Mammary epithelial cell (primary cell): ENCODE data around the gene NXPH4.

Experiments
- EZH2 ChIP-seq: IDR thresholded peaks from 2 replicates; pipeline ENCODE4 v1.6.1; 2012; ENCODE audit warnings: low read length, inconsistent platforms, borderline replicate concordance
- TF ChIP-seq, protein P1 (sequence below), 2 donors: IDR thresholded peaks in 1 of 2; conservative IDR thresholded peaks in 1 of 2; 2 replicates each; pipeline ENCODE4 v1.5.1; 2011 to 2012; ENCODE audit warnings: inconsistent platforms in 2 of 2, low read length in 2 of 2, mild to moderate bottlenecking in 2 of 2, control low read depth in 1 of 2, low read depth in 1 of 2; ENCODE audit not compliant: insufficient read depth in 1 of 2; ENCODE audit errors: extremely low read depth in 1 of 2

DNA sequence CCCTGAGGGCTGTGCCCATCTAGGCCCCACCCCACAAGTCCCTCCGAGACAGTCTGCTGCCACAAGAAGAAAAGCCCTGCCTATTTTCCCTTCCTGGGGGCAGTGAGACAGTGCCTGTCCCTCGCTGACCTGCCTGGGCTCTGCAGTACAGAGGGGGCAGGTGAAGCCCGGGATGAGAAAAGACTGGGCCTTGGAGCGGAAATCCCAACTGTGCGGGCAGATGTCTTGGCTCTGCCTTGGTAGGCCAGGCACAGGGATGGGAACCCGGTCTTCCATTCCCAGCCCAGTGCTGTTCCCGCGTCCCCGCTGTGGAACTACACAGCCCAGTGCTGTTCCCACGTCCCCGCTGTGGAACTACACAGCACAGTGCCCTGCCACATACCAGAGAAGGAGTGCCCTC lies 12.8 kb upstream of the NXPH4 start:
- TF ChIP-seq, protein P1, sequence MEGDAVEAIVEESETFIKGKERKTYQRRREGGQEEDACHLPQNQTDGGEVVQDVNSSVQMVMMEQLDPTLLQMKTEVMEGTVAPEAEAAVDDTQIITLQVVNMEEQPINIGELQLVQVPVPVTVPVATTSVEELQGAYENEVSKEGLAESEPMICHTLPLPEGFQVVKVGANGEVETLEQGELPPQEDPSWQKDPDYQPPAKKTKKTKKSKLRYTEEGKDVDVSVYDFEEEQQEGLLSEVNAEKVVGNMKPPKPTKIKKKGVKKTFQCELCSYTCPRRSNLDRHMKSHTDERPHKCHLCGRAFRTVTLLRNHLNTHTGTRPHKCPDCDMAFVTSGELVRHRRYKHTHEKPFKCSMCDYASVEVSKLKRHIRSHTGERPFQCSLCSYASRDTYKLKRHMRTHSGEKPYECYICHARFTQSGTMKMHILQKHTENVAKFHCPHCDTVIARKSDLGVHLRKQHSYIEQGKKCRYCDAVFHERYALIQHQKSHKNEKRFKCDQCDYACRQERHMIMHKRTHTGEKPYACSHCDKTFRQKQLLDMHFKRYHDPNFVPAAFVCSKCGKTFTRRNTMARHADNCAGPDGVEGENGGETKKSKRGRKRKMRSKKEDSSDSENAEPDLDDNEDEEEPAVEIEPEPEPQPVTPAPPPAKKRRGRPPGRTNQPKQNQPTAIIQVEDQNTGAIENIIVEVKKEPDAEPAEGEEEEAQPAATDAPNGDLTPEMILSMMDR (conservative IDR thresholded peaks at IDR 0.05 in 1 of 2, IDR thresholded peaks at IDR 0.05 in 1 of 2; ENCODE audit: extremely low read depth in 1 of 2, insufficient read depth in 1 of 2, low read depth in 1 of 2, low read length in 2 of 2): no peak
- no peak for TF ChIP-seq EZH2
